Stimulated activated CD4-positive, alpha-beta T cell treated with anti-CD3 and anti-CD28 coated beads, Interleukin-1b, Interleukin-23, amount 100 ng/mL, for 1 hour (primary cell): ENCODE data around the gene DIP2C.
"Not testable (repeated sequence)": the region's sequence is repeated elsewhere in the genome, so short reads cannot be mapped to it uniquely, and the experiment has no call there.

ENCODE experiments used
- DNase-seq, 2 donors: peaks; one replicate each; pipeline ENCODE4 v3.0.0-alpha.2; 2020; ENCODE audit warnings: low read depth in 2 of 2

DIP2C gene

DNA sequence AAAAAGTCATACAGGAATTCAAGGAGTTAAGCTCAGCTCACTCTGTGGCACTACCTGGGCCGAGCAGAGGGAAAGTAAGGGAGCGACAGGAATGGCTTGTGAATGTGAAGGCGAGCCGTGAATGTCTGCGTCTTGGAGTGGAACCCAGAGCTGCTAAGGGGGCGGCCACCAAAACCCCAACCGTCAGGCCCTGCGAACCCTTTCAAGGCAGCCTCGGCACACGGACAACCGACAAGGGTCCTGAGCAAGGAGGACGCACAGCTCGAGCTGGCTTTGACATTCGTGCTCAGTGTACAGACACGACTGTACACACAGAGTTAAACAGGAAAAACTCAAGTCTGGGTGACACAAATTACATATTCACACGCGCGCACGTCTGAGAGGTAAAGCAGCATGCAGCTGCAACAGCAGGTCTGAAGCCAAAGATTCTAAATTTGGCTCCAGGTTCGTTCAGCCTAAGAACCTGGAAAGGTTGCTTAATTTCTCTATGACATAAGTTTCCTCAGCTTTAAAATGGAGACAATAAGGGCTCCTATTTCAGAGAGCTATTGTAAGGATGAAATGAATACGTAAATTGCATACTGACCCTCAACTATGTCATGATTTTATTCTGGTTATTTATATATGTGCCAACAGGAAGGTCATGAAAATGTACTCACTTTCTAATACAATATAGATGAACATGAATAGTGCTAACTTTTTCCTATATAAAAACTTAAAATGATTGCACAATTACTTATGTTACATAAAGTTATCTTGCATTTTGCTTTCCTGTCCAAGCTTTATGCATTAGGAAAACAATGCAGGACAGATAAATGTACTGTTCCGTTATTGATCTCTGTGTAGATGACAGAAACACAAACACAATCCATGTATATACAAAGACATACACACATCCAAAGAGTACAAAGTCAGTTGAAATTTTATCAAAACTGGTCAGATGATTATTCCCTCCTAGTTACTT, 361.3 kb downstream of the DIP2C start:
- no peak for DNase-seq

DNA sequence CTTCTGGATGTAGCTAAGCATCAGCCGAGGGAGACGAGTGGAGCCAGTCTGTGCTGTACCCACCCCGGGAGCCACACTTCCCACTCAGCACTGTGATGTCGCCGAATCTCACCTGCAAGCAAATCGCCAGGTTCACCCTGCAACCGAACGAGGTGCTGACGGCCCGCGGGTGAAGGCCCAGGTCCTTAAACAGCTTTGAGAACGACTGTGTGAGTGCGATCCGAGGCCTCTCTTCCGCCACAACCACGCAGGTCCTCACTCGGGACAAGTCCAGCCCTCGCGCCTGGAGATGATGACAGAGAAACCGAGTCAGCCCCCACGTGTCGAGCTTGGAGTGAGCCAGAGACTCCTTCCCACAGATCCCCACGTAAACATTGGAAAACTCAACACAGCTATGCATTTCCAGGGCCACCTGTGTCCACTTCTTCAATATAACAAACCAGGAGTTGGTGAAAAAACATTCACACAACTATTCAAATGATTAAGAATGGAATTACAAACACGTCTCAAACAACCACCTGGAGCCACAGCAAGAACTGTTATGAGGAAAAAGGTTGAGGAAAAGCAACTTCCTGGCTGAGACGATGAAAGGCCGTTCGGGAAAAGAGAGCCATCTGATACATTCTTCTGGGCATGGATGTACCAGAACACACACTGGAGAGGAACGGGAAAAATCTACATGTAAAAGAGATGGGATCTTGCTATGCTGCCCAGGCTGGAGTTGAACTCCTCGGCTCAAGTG, 362.4 kb downstream of the DIP2C start:
- DNase-seq, result no peak

DNA sequence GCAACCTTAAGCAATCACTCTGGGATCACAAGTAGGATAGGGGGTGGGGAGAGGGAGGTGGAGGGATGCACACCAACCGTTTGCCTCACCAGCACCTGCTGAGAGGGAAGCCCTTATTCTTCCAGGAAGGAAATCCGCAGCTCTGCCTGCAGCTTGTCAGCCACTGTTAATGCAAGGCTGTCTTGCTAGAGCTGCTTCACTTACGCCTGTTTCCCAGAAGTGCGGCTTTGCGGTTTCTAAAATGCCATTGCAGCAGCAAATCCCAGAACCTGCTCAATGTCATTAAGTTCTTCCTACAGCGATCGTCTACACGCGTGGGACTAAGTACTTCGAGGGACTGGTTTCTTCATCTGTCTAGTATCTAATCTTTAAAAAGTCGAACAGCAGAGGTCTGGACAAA, 363.1 kb downstream of the DIP2C start:
- DNase-seq, result no peak

DNA sequence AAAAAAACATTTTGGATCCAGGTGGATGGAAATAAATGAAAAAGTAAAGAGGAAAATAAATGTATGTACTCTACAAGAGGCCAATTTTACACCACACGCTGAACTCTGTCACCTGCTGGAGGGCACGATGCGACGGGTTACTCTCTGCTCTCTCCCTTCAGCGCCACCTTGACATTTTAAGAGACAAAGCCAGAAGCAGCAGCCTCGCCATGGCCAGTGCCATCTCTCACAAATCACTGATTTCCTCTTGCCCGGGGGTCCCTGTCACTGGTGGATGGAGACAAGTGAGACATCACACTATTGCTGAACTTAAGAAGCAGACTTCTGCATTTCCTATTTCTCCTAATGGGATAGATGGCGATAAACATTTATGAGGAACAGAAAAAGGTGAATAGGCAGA, 364.2 kb downstream of the DIP2C start:
- no peak for DNase-seq

DNA sequence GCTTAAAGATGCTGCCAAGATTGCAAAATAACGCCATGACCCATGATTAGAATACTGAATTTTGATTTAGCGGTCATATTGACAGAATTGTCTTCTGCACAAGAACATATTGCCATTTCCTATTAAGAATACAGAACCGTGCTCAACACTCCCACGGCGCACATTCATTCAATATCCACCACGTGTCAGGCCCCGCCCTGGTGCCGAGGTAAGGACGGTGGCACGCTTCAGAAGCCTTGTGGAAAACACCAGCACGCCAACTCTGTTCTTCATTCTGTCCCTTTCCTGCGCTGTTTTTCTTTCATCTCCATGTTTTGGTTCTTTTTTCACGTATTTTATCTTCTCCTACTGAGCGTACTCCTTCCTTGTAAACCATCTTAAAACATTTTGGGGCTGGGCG, 364.9 kb downstream of the DIP2C start:
- DNase-seq, result no peak

DNA sequence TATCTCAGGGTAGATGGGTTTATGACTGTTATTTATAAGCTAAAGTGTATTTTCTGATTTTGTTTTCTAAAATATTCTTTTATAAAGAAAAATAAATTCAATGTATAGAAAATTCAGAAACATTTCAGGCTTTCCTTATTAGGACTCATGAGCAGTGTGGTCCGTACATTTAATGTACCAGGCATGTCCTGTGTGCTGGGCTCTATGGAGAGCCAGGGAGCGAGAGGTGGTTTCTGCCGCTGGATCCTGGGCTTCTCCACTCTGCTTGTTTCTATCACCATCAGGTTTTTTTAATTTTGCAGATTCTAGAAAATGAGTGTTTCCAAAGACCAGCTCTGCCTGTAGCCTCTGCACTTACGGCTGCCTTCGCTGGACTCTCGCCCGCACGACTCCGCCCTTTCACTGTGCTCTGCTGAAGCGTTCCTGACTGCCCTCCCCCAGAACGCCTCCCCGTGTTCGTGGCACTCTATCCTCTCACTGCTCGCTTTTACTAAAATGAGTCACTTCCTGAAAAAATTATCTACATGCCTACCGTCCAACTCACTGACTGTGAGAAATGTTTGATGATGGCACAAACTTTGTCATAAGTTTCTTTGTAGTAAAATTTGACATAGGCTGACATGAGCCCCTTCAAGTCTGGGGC, 365.7 kb downstream of the DIP2C start:
- no peak for DNase-seq

DNA sequence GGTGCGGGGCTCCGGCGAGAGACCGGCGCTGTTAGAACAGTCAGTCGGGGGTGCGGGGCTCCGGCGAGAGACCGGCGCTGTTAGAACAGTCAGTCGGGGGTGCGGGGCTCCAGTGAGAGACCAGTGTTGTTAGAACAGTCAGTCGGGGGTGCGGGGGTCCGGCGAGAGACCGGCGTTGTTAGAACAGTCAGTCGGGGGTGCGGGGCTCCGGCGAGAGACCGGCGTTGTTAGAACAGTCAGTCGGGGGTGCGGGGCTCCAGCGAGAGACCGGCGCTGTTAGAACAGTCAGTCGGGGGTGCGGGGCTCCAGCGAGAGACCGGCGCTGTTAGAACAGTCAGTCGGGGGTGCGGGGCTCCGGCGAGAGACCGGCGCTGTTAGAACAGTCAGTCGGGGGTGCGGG, 366.4 kb downstream of the DIP2C start:
- DNase-seq, result not testable (repeated sequence)

DNA sequence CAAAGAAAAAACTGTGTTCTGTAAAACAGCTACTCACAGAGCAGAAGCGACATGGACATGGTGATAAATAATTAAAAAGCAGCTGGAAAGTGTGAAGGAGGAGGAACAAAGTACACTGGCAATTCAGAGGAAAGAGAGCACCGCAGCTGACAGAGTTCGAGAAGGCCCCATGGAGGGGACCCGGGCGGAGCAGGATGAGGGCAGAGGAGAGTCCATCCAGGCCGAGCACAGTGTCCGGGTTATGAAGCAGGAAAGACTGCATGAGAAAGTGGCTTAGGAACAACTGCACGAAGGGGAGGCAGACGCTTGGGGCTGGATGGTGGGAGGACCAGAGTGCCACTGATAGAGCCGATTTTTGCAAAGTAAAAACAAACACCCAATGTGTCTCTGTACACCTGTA, 368.7 kb downstream of the DIP2C start:
- no peak for DNase-seq

DNA sequence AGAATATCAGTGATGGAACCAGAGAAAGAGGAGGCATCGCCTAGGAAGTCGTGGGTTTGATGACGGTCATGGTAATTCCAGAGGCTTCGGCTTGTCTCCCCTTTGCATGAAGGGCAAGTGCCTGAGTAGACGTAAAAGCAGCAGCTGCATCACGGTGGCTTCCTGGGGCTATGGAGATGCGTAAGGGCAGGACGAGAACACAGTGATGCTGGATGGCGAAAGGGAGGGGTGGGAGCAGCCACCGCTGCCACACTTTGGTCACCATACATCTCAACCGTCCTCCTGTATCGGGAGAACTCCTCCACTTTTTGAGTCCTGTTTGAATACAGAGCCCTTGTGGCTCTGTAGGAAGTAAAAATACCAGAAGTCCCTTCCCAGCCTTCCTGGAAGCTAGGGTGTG, 371.5 kb downstream of the DIP2C start:
- no peak for DNase-seq

DNA sequence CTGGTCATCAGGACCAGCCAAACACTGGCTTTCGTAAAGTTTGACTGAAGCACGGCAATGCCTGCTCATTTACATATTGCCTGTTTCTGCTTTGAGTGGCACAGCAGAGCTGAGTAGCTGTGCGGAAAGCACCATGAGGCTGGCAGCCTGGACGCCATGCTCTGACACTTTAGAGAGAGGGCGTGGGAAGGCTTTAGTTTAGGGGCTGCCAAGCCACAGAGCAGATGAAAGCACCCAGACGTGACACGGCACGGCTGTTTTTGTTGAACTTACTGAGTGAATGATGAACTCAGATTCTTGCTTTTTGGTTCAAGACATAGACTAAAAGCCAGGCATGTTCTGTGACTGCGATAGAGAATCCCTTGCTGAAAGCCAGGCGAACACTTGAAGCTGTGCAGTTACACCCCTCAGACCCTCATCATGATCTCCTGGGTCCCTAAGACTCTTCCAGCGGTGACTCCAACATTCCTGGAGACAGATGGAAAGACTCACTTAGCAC, 372.1 kb downstream of the DIP2C start:
- DNase-seq, result no peak

DNA sequence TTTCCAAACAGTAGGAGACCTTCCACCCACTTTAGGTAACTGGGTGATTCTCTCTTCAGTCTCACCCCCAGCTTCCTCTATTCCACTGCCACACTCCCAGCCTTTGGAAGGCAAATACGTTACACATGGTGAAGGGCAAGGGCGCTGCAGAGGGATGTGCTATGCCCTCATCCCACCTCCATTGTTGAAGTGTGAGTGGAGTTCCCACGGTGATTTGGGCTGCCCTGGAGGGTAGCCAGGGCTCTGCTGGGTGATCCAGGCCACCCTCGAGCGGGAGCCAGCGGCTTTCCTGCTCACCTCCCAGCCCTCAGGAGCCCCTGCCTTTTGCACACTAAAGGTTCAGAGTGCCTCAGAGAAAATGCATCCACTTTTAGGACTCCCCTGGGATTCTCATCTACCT, 373.1 kb downstream of the DIP2C start:
- DNase-seq, result no peak

DNA sequence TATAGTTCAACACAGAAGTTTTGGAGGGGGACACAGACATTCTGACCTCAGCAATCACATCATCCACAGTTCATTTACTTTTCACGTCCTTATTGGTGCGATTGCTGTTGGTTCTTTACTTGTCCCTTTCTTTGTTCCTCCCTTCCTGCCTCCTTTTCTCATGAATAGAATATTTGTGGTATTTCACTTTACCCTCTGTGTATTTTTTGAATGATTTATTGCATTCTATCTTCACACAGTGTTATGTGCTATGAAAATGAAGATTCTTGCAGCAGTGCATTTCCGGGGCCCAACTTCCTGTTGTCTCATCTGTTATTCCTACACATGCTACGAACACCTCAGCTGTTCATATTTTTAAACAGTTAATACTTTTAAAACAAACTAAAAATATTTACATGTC, 374.6 kb downstream of the DIP2C start:
- no peak for DNase-seq

DNA sequence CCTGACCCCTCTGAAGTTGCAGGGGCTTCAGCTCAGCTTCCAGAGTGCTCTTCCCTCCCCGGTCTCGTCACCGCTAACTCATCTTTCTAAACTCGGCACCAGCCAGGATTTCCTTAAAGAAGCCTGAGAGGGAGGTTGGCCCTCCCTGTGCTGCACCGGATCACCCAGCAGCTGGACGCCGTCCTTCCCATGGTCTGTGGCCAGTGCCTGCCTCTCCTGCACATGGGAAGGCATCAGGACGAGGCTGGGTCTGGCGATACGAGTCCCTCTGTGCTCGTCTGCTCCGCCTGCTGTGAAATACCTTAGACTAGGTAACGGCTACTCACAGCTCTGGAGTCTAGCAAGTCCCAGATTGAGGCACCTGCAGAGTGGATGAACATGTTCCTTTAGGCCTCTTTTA, 375.1 kb downstream of the DIP2C start:
- DNase-seq, result no peak

DNA sequence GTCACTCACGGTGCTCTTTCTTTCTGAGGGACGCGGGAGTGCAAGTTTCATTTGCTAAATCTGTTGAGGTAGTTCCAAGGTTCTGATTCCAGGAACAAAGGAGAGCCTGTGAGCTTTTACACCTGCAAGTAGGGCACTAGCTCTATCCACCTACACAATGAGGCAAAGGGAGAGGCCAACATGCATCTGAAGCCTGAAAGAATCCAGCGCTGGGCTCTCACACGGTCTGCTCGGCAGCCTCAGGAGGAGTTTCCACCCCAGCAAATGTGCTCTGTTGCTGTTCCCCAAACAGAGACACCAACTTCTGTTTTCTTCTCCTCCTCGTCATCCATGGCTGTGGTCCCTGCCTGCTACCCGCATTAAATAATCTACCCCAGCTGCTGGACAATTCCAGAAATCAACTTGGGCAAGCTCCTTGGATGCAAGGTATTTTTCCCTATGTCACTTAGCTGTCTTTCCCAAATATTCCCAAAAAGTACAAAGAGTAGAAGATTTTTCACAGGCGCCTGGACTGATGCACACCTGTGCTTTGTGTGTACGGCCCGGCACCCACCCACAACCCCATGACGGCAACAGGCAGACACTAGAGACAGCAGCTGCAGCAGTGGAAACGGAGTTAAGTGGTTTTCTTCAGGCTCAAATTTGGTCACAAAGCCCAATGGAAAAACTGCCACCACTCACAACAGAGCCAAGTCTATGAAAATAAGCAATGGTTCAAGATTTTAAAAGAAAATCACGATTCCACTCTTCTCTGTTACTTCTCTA, 377.4 kb downstream of the DIP2C start:
- no peak for DNase-seq

DNA sequence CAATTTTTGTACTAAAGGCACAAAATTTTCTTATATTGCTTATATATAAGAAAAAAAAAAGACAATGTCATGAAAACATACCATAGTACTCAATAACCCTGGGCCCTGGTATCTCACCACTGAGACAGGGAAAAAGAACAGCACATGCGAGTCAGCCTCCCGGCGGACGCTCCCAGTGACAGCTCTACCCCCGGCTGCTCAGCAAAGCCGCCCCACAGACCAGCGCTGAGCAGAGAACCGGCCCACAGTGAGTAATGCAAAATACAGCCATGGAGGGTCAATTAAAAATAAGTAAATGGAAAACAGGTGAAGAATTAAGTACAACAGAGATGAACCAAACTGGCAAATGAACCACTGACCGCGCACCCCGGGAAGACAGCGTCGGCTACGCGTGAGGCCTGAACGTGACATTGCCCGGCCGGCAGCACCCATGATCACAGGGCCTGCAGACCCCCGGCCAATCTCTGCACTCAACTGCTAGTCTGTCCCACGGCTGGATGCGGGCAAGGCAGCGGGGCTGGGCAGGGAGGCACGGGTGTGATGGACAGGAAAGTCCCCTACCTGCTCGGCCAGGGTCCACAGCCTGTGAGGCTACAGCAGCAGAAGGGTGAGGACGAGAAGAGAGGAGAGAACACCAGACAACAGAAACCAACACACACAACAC, 378.4 kb downstream of the DIP2C start:
- no peak for DNase-seq

DNA sequence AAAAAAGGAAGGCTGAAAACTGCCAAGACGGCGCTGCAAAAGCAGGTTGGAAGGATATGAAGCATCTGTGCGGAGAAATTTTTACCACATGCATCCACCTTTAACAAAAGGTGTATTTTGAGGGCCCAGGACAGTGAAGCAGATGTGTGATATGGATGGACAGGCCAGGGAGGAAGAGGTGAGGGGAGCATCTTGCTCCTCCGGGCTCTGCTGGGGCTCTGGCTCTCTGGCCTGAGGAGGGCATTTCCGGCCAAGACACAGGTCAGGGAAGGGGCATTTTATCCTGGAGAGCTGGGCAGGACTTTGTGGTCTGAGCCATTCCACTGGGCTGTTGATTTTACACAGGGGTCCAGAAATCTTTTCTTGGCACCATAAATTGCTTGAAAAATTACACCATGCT, 379.1 kb downstream of the DIP2C start:
- DNase-seq, result no peak

DNA sequence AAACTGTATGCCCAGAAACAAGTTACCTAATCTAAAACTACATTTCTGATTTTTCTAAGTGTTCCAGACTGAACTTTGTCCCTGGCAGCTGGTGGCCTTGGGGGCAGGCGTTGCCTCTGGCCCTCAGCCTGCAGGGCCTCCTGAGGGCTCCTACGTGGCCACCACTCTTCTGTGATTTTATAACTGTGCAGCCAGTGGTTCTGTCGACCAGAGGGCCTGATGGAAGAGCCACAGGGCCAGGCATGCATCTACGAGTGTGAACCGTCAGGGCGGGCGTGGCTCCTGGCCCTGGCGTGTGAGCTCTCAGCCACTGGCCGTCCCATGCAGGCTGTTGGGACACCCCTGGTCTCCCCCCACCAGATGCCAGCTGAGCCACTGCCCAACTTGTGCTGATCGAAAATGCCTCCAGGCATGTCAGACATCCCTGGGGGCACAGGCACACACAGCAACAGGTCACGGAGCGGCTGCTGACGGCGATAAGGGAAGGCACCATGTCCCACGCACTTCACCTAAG, 380.8 kb downstream of the DIP2C start:
- DNase-seq, result no peak

DNA sequence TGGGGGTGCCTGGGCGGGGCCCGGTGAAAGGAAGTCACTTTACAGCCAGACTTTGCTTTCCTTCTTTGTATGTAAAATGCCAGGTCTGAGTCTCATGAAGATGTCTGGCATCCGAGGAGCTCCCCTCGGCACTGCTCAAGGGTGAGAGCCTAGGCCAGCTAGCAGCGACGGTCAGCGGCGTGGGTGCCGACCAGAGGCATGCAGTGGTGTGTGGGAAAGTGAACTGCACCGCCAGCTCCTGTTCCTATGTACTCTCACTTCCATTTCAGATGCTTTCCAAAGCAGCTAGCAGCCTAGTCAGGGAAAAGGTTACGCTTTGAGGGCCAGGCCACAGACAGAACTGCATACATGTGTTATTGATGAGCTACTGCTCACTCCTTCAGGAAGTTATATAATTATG, 381.4 kb downstream of the DIP2C start:
- no peak for DNase-seq

DNA sequence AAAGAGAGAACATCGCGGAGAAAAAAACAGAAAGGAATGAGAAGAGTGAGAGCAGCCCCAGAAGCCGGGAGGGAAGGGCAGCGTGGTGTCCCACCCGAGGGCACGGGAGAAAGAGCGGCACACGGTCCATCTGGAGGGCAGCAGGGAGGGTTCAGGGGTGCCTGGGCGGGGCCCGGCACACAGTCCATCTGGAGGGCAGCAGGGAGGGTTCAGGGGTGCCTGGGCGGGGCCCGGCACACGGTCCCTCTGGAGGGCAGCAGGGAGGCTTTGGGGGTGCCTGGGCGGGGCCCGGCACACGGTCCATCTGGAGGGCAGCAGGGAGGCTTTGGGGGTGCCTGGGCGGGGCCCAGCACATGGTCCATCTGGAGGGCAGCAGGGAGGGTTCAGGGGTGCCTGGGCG, 381.8 kb downstream of the DIP2C start:
- no peak for DNase-seq

DNA sequence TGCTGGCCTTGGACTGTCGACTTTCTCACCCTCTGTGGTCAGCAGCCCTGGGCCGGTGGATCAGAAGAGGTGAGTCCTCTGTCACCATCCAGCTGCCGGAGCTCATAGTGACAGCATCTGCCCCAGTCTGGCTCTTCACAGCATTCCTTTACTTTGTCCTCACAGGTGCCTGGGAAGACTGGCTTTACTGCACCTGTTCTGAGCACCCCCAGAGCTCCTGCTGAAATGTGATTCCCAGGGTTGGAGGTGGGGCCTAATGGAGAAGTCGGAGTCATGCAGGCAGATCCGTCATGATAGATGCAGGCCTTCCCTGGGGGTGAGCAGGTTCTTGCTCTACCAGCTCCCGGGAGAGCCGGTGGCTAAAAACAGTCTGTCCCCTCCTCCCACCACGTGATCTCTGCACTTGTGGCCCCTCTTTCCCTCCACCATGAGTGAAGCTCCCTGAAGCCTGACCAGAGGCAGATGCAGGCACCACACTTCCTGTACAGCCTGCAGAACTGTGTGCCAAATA, 382.7 kb downstream of the DIP2C start:
- no peak for DNase-seq
